ENCODE data around the gene CLTCL1. TPM values are rescaled to one million over a fixed set of nuclear protein-coding genes. Genes with fewer than 3 reads are reported as not detected.

CLTCL1 gene
- total RNA-seq, 1 experiment from 2014 or later: 21.7 TPM

DNA sequence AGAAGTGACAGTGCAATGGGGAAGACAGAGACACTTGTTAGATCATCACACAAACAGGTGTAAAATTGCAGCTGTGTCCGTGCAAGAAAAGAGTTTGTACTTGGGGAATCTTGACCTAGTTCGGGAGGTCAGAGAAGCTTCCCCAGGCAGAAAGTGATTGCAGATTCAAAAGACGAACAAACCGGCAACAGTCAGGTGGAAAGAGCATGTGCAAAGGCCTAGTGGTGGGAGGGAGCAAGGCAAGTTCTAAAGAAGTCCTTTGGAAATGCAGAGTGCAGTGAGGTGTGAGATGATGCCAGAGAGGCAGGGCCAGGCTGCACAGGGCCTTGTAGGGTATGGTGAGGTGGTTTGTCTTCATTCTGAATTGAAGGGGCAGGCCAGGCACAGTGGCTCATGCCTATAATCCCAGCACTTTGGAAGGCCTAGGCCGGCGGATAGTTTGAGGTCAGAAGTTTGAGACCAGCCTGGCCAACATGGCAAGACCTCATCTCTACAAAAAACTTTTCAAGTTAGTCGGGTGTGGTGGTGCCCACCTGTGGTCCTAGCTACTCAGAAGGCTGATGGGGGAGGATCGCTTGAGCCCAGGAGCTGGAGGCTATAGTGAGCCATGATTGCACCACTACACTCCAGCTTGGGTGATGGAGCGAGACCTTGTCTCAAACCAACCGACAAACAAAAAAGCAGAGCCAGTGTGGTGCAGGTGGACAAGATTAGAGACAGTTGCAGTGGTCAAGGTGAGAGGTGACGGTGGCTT lies 145.1 kb downstream of the CLTCL1 start:
- DNase-seq (ENCODE audit: unreplicated experiment): no peak
- Mint-ChIP-seq H3K27me3 (ENCODE audit: insufficient read depth, unreplicated experiment) (peaks cover 10% of the 10 kb centered on the region), H3K4me3 (ENCODE audit: unreplicated experiment) (no peak overlapping the region), H3K4me1 (ENCODE audit: insufficient read depth, unreplicated experiment) (peaks cover 11% of the 10 kb centered on the region), H3K27ac (ENCODE audit: low read depth, unreplicated experiment) (peak overlapping the region; percentile 12), H3K9me3 (ENCODE audit: unreplicated experiment) (no peaks in the 10 kb centered on the region), H3K36me3 (ENCODE audit: insufficient read depth, unreplicated experiment) (peaks cover 15% of the 10 kb centered on the region)
- ChIA-PET CTCF (interaction anchor here (0.6 to 1.4 kb wide), 7 partner anchors 9 to 210 kb away, joined by 3 to 4 read pairs (median 3); partner anchors contain the start of gene PRODH), POLR2A (interaction anchor here (0.7 to 2.9 kb wide), 3 partner anchors 28 to 116 kb away, joined by 3 to 30 read pairs (median 4); partner anchors contain the start of gene SLC25A1)
- no peak for TF ChIP-seq CTCF (IDR thresholded peaks at IDR 0.05; ENCODE audit: unreplicated experiment)
- intact Hi-C loops (cut with micrococcal nuclease): no loop called here
- no TSS peak for BruUV-seq (replicated peaks)

- DNase-seq (ENCODE audit: unreplicated experiment): no peak
- no peaks in the 10 kb centered on the region for H3K27me3 Mint-ChIP-seq (ENCODE audit: insufficient read depth, unreplicated experiment)
- no peak for TF ChIP-seq CTCF (IDR thresholded peaks at IDR 0.05; ENCODE audit: unreplicated experiment)
- peak overlapping the region; percentile 99 for H3K27ac Mint-ChIP-seq (ENCODE audit: low read depth, unreplicated experiment)
- ChIA-PET POLR2A (interaction anchor here (0.5 to 2.9 kb wide), 17 partner anchors 9 to 399 kb away, joined by 3 to 30 read pairs (median 5); partner anchors contain the start of genes CDC45, CLTCL1, DGCR2 and HIRA), CTCF (interaction anchor here (0.6 to 1.9 kb wide), 17 partner anchors 11 to 486 kb away, joined by 3 to 15 read pairs (median 5); partner anchors contain the start of genes SLC25A1 and TSSK2)
- H3K36me3 Mint-ChIP-seq (ENCODE audit: insufficient read depth, unreplicated experiment): peaks cover 38% of the 10 kb centered on the region
- peak overlapping the region; percentile 100 for H3K4me3 Mint-ChIP-seq (ENCODE audit: unreplicated experiment)
- H3K9me3 Mint-ChIP-seq (ENCODE audit: unreplicated experiment): no peaks in the 10 kb centered on the region
- intact Hi-C loops (cut with micrococcal nuclease): loop anchor here (1.0 kb wide), 1 partner anchor 335 kb away; the partner anchor contains the start of genes CDC45 and UFD1
- TSS peak; percentile 67 for BruUV-seq (replicated peaks)
- H3K4me1 Mint-ChIP-seq (ENCODE audit: insufficient read depth, unreplicated experiment): peaks cover 11% of the 10 kb centered on the region
These were observed 147.5 kb downstream of the CLTCL1 start for GRCh38 chr22:19143967-19144400.

GRCh38 chr22:19143212-19143611 lies 148.3 kb downstream of the CLTCL1 start:
- POLR2A ChIA-PET: interaction anchor here (0.8 to 2.9 kb wide), 7 partner anchors 9 to 149 kb away, joined by 3 to 30 read pairs (median 14); partner anchors contain the start of genes CLTCL1, DGCR2 and SLC25A1
- no TSS peak for BruUV-seq (replicated peaks)
- H3K9me3 Mint-ChIP-seq (ENCODE audit: unreplicated experiment): no peaks in the 10 kb centered on the region
- intact Hi-C loops (cut with micrococcal nuclease): no loop called here
- peaks cover 11% of the 10 kb centered on the region for H3K4me1 Mint-ChIP-seq (ENCODE audit: insufficient read depth, unreplicated experiment)
- H3K27ac Mint-ChIP-seq (ENCODE audit: low read depth, unreplicated experiment): no peak overlapping the region
- H3K27me3 Mint-ChIP-seq (ENCODE audit: insufficient read depth, unreplicated experiment): no peaks in the 10 kb centered on the region
- peaks cover 43% of the 10 kb centered on the region for H3K36me3 Mint-ChIP-seq (ENCODE audit: insufficient read depth, unreplicated experiment)
- peak overlapping the region; percentile 100 for H3K4me3 Mint-ChIP-seq (ENCODE audit: unreplicated experiment)
- no peak for DNase-seq (ENCODE audit: unreplicated experiment)
- no peak for TF ChIP-seq CTCF (IDR thresholded peaks at IDR 0.05; ENCODE audit: unreplicated experiment)
- CTCF ChIA-PET: interaction anchor here (0.6 to 0.9 kb wide), 4 partner anchors 18 to 342 kb away, joined by 3 to 4 read pairs (median 4); no protein-coding TSS in a partner anchor

- no TSS peak for BruUV-seq (replicated peaks)
- POLR2A ChIA-PET: no interaction called here
- Mint-ChIP-seq H3K36me3 (ENCODE audit: insufficient read depth, unreplicated experiment) (peaks cover 43% of the 10 kb centered on the region), H3K4me3 (ENCODE audit: unreplicated experiment) (peak overlapping the region; percentile 40), H3K27me3 (ENCODE audit: insufficient read depth, unreplicated experiment) (no peaks in the 10 kb centered on the region), H3K27ac (ENCODE audit: low read depth, unreplicated experiment) (no peak overlapping the region), H3K9me3 (ENCODE audit: unreplicated experiment) (no peaks in the 10 kb centered on the region), H3K4me1 (ENCODE audit: insufficient read depth, unreplicated experiment) (peaks cover 11% of the 10 kb centered on the region)
- CTCF ChIA-PET: no interaction called here
- TF ChIP-seq CTCF (IDR thresholded peaks at IDR 0.05; ENCODE audit: unreplicated experiment): no peak
- intact Hi-C loops (cut with micrococcal nuclease): no loop called here
- DNase-seq (ENCODE audit: unreplicated experiment): no peak
These were observed 149.1 kb downstream of the CLTCL1 start for GRCh38 chr22:19142394-19142793.

Measured in MCF 10A (cell line).